H1 (cell line): ENCODE results near the gene SV2B. TPM values are rescaled to one million over a fixed set of nuclear protein-coding genes. Genes with fewer than 3 reads are reported as not detected.

ENCODE experiments used
- CTCF ChIA-PET: fragments of 300-600 bp; sonication (Branson Sonifier 250); formaldehyde crosslinking; loops from one replicate; lab custom pipeline; 2021; ENCODE audit not compliant: partially characterized antibody; lab: Charles Lee
- POLR2A ChIA-PET: fragments of 300-600 bp; sonication (Branson Sonifier 250); formaldehyde crosslinking; loops from one replicate; lab custom pipeline; 2021; ENCODE audit warnings: inconsistent platforms; ENCODE audit not compliant: partially characterized antibody; lab: Charles Lee
- DNase-seq, 2 experiments: peaks; one replicate each; pipeline versions ENCODE4 v3.0.0 to v3.0.0-alpha.2; 2010 to 2022; ENCODE audit warnings: low spot score in 2 of 2, low read depth in 1 of 2, mixed read lengths in 1 of 2
- FAIRE-seq: peaks from 2 replicates; lab custom pipeline; 2011; peaks lifted over from hg19 to GRCh38; lab: Jason Lieb, UNC
- H2AFZ ChIP-seq: 2 replicates; pipeline ENCODE4 v1.8.1; 2012; ENCODE audit warnings: low read length, inconsistent platforms
- H2AK5ac ChIP-seq: 2 replicates; pipeline ENCODE4 v1.6.1; 2013; ENCODE audit warnings: low read depth, low read length
- H2BK120ac ChIP-seq: replicated peaks from 2 replicates; pipeline ENCODE3; 2013; ENCODE audit warnings: low read depth, low read length, inconsistent platforms
- H2BK12ac ChIP-seq: 2 replicates; pipeline ENCODE4 v1.6.1; 2013; ENCODE audit warnings: low read depth, low read length
- H2BK15ac ChIP-seq: 2 replicates; pipeline ENCODE4 v1.6.1; 2013; ENCODE audit warnings: low read length
- H2BK20ac ChIP-seq: 2 replicates; pipeline ENCODE4 v1.6.1; 2013; ENCODE audit warnings: low read length
- H2BK5ac ChIP-seq: 2 replicates; pipeline ENCODE4 v1.6.1; 2013; ENCODE audit warnings: low read depth, low read length
- H3K14ac ChIP-seq: 2 replicates; pipeline ENCODE4 v1.6.1; 2013; ENCODE audit warnings: inconsistent platforms; ENCODE audit not compliant: insufficient read length
- H3K18ac ChIP-seq: 2 replicates; pipeline ENCODE4 v1.6.1; 2013; ENCODE audit warnings: low read length; ENCODE audit errors: extremely low read depth
- H3K23ac ChIP-seq: 2 replicates; pipeline ENCODE4 v1.6.1; 2013; ENCODE audit warnings: inconsistent platforms; ENCODE audit not compliant: insufficient read length
- H3K23me2 ChIP-seq: 2 replicates; pipeline ENCODE4 v1.6.1; 2013; ENCODE audit warnings: low read depth, low read length
- H3K27ac ChIP-seq: 2 replicates; pipeline ENCODE4 v1.6.1; 2011; ENCODE audit warnings: low read depth, low read length, inconsistent platforms
- H3K27me3 ChIP-seq, 4 experiments: replicated peaks in 1 of 4; 1 replicate in 1 of 4; 2 replicates in 3 of 4; pipeline versions ENCODE4 v1.6.1 to v1.8.1; 2011 to 2013; ENCODE audit warnings: low read length in 3 of 4, mild to moderate bottlenecking in 3 of 4, inconsistent platforms in 2 of 4, mixed read lengths in 2 of 4, moderate library complexity in 1 of 4; ENCODE audit not compliant: control insufficient read depth in 3 of 4, insufficient read depth in 3 of 4; ENCODE audit errors: extremely low read depth in 1 of 4
- H3K36me3 ChIP-seq, 4 experiments: 2 replicates each; pipeline versions ENCODE4 v1.6.1 to v1.8.1; 2011 to 2013; ENCODE audit warnings: mild to moderate bottlenecking in 4 of 4, low read length in 3 of 4, moderate library complexity in 2 of 4, control low read depth in 1 of 4, inconsistent platforms in 1 of 4; ENCODE audit not compliant: insufficient read depth in 4 of 4, control insufficient read depth in 2 of 4
- H3K4ac ChIP-seq: replicated peaks from 2 replicates; pipeline ENCODE3; 2013; ENCODE audit warnings: low read length, low read depth, mixed read lengths, inconsistent platforms; ENCODE audit not compliant: insufficient read length
- H3K4me1 ChIP-seq, 4 experiments: replicated peaks in 1 of 4; 1 replicate in 1 of 4; 2 replicates in 3 of 4; pipeline versions ENCODE4 v1.6.1 to v1.8.1; 2011 to 2013; ENCODE audit warnings: low read length in 3 of 4, inconsistent platforms in 2 of 4, mixed read lengths in 1 of 4; ENCODE audit not compliant: insufficient read depth in 4 of 4, control insufficient read depth in 3 of 4
- H3K4me2 ChIP-seq, 2 experiments: 2 replicates each; pipeline versions ENCODE4 v1.6.1 to v1.8.1; 2011 to 2013; ENCODE audit warnings: low read depth in 2 of 2, low read length in 2 of 2, control low read depth in 1 of 2, inconsistent platforms in 1 of 2, mild to moderate bottlenecking in 1 of 2; ENCODE audit not compliant: insufficient read depth in 1 of 2
- H3K4me3 ChIP-seq, 4 experiments: fragments of 200-600, 300-600 bp in 1 of 4; sonication (generic), shearing (Covaris generic), sonication (Bioruptor Twin) in 1 of 4; 2 replicates each; pipeline versions ENCODE4 v1.5.1 to v1.8.1; 2011 to 2016; ENCODE audit warnings: low read length in 4 of 4, low read depth in 3 of 4, control low read depth in 2 of 4, inconsistent platforms in 2 of 4, mild to moderate bottlenecking in 2 of 4, mixed read lengths in 1 of 4, moderate library complexity in 1 of 4; ENCODE audit not compliant: insufficient read depth in 2 of 4; ENCODE audit errors: extremely low read depth in 1 of 4
- H3K56ac ChIP-seq: replicated peaks from 2 replicates; pipeline ENCODE3; 2013; ENCODE audit warnings: low read depth, mild to moderate bottlenecking, mixed read lengths, low read length, inconsistent platforms; ENCODE audit not compliant: insufficient read length
- H3K79me1 ChIP-seq: 2 replicates; pipeline ENCODE4 v1.6.1; 2013; ENCODE audit warnings: low read depth, low read length, control low read depth
- H3K79me2 ChIP-seq, 2 experiments: 2 replicates each; pipeline versions ENCODE4 v1.6.1 to v1.8.1; 2012 to 2013; ENCODE audit warnings: low read length in 2 of 2, mild to moderate bottlenecking in 2 of 2, inconsistent platforms in 1 of 2; ENCODE audit not compliant: insufficient read depth in 2 of 2, control insufficient read depth in 1 of 2
- H3K9ac ChIP-seq, 4 experiments: replicated peaks in 1 of 4; 1 replicate in 1 of 4; 2 replicates in 3 of 4; pipeline versions ENCODE4 v1.6.1 to v1.8.1; 2011 to 2013; ENCODE audit warnings: low read depth in 3 of 4, low read length in 3 of 4, control low read depth in 2 of 4, mild to moderate bottlenecking in 2 of 4, moderate library complexity in 2 of 4, inconsistent platforms in 1 of 4; ENCODE audit errors: extremely low read depth in 1 of 4
- H3K9me3 ChIP-seq, 2 experiments: 2 replicates each; pipeline versions ENCODE4 v1.6.1 to v1.8.1; 2012 to 2013; ENCODE audit warnings: mild to moderate bottlenecking in 2 of 2, moderate library complexity in 2 of 2, control low read depth in 1 of 2, inconsistent platforms in 1 of 2, low read depth in 1 of 2, low read length in 1 of 2, mixed read lengths in 1 of 2; ENCODE audit not compliant: insufficient read depth in 2 of 2
- H4K20me1 ChIP-seq, 2 experiments: replicated peaks in 1 of 2; 2 replicates each; pipeline versions ENCODE3 to v1.8.1; 2011 to 2013; ENCODE audit warnings: inconsistent platforms in 2 of 2, low read length in 2 of 2, mild to moderate bottlenecking in 1 of 2; ENCODE audit not compliant: insufficient read depth in 2 of 2, control insufficient read depth in 1 of 2
- H4K5ac ChIP-seq: 2 replicates; pipeline ENCODE4 v1.6.1; 2013; ENCODE audit warnings: low read length, low read depth, mixed read lengths, inconsistent platforms; ENCODE audit not compliant: insufficient read length
- H4K8ac ChIP-seq: 2 replicates; pipeline ENCODE4 v1.8.0; 2013; ENCODE audit warnings: mild to moderate bottlenecking, moderate library complexity, low read length, inconsistent platforms; ENCODE audit not compliant: insufficient read depth; ENCODE audit errors: extremely low read depth
- H4K91ac ChIP-seq: replicated peaks from 2 replicates; pipeline ENCODE3; 2013; ENCODE audit warnings: low read length, mixed read lengths, inconsistent platforms; ENCODE audit not compliant: insufficient read length
- ASH2L ChIP-seq: fragments of 200-600, 300-600 bp; sonication (generic); IDR thresholded peaks from one replicate; pipeline ENCODE4 v1.7.1; 2017; ENCODE audit warnings: low read length
- BACH1 ChIP-seq: IDR thresholded peaks from 2 replicates; pipeline ENCODE4 v1.6.1; 2012; ENCODE audit warnings: low read length, improper control_type of control experiment
- EZH2 ChIP-seq: fragments of 200-600 bp; sonication (generic); IDR thresholded peaks from 2 replicates; pipeline ENCODE4 v1.7.1; 2012; ENCODE audit warnings: low read depth, mild to moderate bottlenecking, moderate library complexity, low read length, inconsistent platforms; ENCODE audit not compliant: severe bottlenecking
- GABPA ChIP-seq: IDR thresholded peaks from 2 replicates; pipeline ENCODE4 v1.6.1; 2011; ENCODE audit warnings: mild to moderate bottlenecking, low read length, moderate library complexity, borderline replicate concordance; ENCODE audit not compliant: insufficient read depth
- NRF1 ChIP-seq: IDR thresholded peaks from 2 replicates; pipeline ENCODE4 v1.6.1; 2011; ENCODE audit warnings: mild to moderate bottlenecking, low read depth, low read length, improper control_type of control experiment
- SIN3A ChIP-seq, 2 experiments: IDR thresholded peaks in 1 of 2; conservative IDR thresholded peaks in 1 of 2; 2 replicates each; pipeline ENCODE4 v1.6.1; 2011 to 2012; ENCODE audit warnings: low read length in 2 of 2, improper control_type of control experiment in 1 of 2, low read depth in 1 of 2, mild to moderate bottlenecking in 1 of 2
- SP1 ChIP-seq: IDR thresholded peaks from 2 replicates; pipeline ENCODE4 v1.6.1; 2011; ENCODE audit warnings: low read depth, low read length
- WGBS, 2 experiments: shearing (Covaris generic) in 1 of 2; methylation state at CpG; one replicate each; pipeline versions ENCODE4 v1.1.6 to v1.1.7; 2013 to 2015; ENCODE audit warnings: low lambda C conversion rate in 2 of 2, mixed read lengths in 2 of 2, inconsistent platforms in 1 of 2, low coverage in 1 of 2, missing lambda C conversion rate in 1 of 2; ENCODE audit not compliant: insufficient replicate concordance in 2 of 2, insufficient coverage in 1 of 2, insufficient read length in 1 of 2; ENCODE audit errors: extremely low coverage in 1 of 2, missing lambda C conversion rate in 1 of 2; 5-methylcytosine and 5-hydroxymethylcytosine counted together
- polyA plus RNA-seq, 7 experiments: library from polyadenylated mRNA; depleted of rRNA in 3 of 7; stranded (reverse) in 5 of 7; unstranded in 2 of 7; fragments of >200 nt in 5 of 7; fragments of 200-250 nt in 2 of 7; gene quantifications; 1 replicate in 5 of 7; 2 replicates in 1 of 7; 4 replicates in 1 of 7; pipeline versions ENCODE4 v1.2.1 to v1.2.3, GENCODE V29; 2011 to 2013; ENCODE audit warnings: missing spikeins in 2 of 7, mixed read lengths in 2 of 7
- total RNA-seq: library from RNA; stranded (reverse); fragmentation: NEBNext Ultra II Directional; extraction: Animal tissue kit (Norgen Biotek cat#: 25700); gene quantifications from 2 replicates; pipeline ENCODE4 v1.2.1, GENCODE V29; 2021
- TF ChIP-seq, protein P1 (sequence below), 3 experiments: IDR thresholded peaks; 1 replicate in 2 of 3; 2 replicates in 1 of 3; pipeline versions ENCODE4 v1.5.1 to v1.6.1; 2011; ENCODE audit warnings: low read length in 3 of 3, mild to moderate bottlenecking in 3 of 3, inconsistent platforms in 2 of 3, low read depth in 1 of 3, moderate library complexity in 1 of 3; ENCODE audit not compliant: insufficient read depth in 1 of 3; ENCODE audit errors: control extremely low read depth in 1 of 3
- TF ChIP-seq, protein P2 (sequence below): IDR thresholded peaks from 2 replicates; pipeline ENCODE4 v1.6.1; 2011; ENCODE audit warnings: low read depth, mild to moderate bottlenecking, low read length; ENCODE audit not compliant: insufficient read depth

Gene SV2B
- total and polyA plus RNA-seq, 2 of the 8 experiments (the other 6 are each of a cell fraction or from before 2014, with no cell fraction given) = 0.09 to 0.20 TPM

DNA sequence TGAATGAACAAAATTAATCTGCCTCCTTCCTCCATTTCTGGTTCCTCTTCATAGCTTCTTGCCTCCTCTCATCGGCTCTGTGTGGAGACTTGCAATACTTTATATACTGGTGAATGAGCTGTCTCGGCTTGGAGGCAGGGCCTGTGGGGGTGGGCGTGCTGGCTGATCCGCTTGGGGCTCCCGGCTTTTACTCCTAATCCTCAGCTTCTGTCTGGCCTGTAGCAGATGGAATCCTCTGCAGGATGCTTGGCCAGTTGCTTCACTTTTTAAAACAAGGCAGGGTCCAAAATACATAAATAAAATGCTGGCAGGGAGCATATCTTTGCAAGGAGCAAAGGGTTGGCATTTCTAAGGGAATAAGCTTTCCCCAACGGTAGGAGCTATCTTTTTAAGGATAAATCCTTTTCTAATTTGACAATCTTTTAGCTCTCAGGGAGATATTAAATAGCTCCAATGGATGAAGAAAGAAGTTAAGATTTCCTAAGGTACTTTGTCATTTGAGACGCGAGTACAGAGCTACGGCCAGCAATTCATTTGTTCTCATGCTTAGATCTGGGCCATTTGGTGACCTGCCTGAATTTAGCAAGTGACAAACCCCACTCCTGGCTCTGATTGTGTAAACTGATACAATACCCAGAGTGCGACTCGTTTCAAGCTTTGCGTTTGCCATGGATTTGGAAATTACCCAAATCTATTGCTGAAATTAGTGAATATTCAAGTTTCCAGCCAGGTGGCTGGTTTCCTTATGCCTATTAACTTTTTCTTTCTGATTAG, 18.9 kb downstream of the SV2B start:
- no peak overlapping the region for H3K4ac ChIP-seq
- TF ChIP-seq BACH1 (no peak), SP1 (no peak), SIN3A (conservative IDR thresholded peaks at IDR 0.05 in 1 of 2, IDR thresholded peaks at IDR 0.05 in 1 of 2; ENCODE audit: low read depth in 1 of 2, low read length in 2 of 2) (no peak), EZH2 (no peak), ASH2L (no peak), NRF1 (no peak), GABPA (no peak)
- TF ChIP-seq, protein P1, sequence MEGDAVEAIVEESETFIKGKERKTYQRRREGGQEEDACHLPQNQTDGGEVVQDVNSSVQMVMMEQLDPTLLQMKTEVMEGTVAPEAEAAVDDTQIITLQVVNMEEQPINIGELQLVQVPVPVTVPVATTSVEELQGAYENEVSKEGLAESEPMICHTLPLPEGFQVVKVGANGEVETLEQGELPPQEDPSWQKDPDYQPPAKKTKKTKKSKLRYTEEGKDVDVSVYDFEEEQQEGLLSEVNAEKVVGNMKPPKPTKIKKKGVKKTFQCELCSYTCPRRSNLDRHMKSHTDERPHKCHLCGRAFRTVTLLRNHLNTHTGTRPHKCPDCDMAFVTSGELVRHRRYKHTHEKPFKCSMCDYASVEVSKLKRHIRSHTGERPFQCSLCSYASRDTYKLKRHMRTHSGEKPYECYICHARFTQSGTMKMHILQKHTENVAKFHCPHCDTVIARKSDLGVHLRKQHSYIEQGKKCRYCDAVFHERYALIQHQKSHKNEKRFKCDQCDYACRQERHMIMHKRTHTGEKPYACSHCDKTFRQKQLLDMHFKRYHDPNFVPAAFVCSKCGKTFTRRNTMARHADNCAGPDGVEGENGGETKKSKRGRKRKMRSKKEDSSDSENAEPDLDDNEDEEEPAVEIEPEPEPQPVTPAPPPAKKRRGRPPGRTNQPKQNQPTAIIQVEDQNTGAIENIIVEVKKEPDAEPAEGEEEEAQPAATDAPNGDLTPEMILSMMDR (IDR thresholded peaks at IDR 0.05; ENCODE audit: control extremely low read depth in 1 of 3, insufficient read depth in 1 of 3, low read depth in 1 of 3, low read length in 3 of 3) = no peak
- TF ChIP-seq, protein P2, sequence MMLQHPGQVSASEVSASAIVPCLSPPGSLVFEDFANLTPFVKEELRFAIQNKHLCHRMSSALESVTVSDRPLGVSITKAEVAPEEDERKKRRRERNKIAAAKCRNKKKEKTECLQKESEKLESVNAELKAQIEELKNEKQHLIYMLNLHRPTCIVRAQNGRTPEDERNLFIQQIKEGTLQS = no peak
- TF ChIP-seq, all 59 proteins: peak for 0
- Histone ChIP-seq H3K23ac (no peak overlapping the region), H2BK15ac (no peak overlapping the region), H3K18ac (no peak overlapping the region), H3K4me3 (no peak overlapping the region), H3K56ac (no peak overlapping the region), H4K91ac (no peak overlapping the region), H2BK12ac (no peak overlapping the region), H3K9ac (no peak overlapping the region), H3K27ac (no peak overlapping the region), H4K20me1 (no peaks in the 10 kb centered on the region), H3K14ac (no peak overlapping the region), H2BK120ac (no peak overlapping the region), H3K23me2 (no peaks in the 10 kb centered on the region), H3K9me3 (no peaks in the 10 kb centered on the region), H3K36me3 (no peaks in the 10 kb centered on the region), H2AK5ac (no peak overlapping the region), H4K5ac (no peak overlapping the region), H3K4me2 (no peak overlapping the region), H3K79me1 (no peaks in the 10 kb centered on the region), H2BK5ac (no peak overlapping the region), H4K8ac (no peak overlapping the region), H3K27me3 (no peaks in the 10 kb centered on the region), H3K79me2 (no peaks in the 10 kb centered on the region), H2BK20ac (no peak overlapping the region), H2AFZ (no peak overlapping the region), H3K4me1 (no peaks in the 10 kb centered on the region)
- WGBS, 2 experiments = 92% methylated on average over 12 of the region's 12 CpGs; no CpG with 5 or more reads in 1 of the 2 experiments
- FAIRE-seq (no peak), DNase-seq (no peak)
- CTCF ChIA-PET = interaction anchor here (0.7 to 3.5 kb wide), 13 partner anchors 9 to 129 kb away, joined by 3 to 12 read pairs (median 5); no protein-coding TSS in a partner anchor
- POLR2A ChIA-PET = interaction anchor here (0.8 to 1.1 kb wide), 3 partner anchors 9 to 145 kb away, joined by 3 to 4 read pairs (median 3); no protein-coding TSS in a partner anchor
